ENCODE data around the gene FAM20C.

GRCh38 chr7:158771-159170, 33.6 kb upstream of the FAM20C start:
- TF ChIP-seq CTCF (IDR thresholded peaks at IDR 0.05) (no peak), POLR2AphosphoS5 (IDR thresholded peaks at IDR 0.05) (no peak)

Data from prostate gland (tissue), 2 donors.